GM12864 (cell line): ENCODE results near the gene ITPR1.

Experiments used
- DNase-seq: peaks from one replicate; pipeline ENCODE4 v3.0.0-alpha.2; 2011; ENCODE audit warnings: low read depth
- H3K4me3 ChIP-seq: 2 replicates; pipeline ENCODE4 v1.5.1; 2011; ENCODE audit warnings: mild to moderate bottlenecking, low read depth, low read length, control low read depth
- CTCF ChIP-seq: IDR thresholded peaks from 2 replicates; pipeline ENCODE4 v1.5.1; 2011; ENCODE audit warnings: low read depth, mild to moderate bottlenecking, moderate library complexity, low read length, control low read depth, inconsistent platforms; ENCODE audit errors: missing control alignments

The ITPR1 gene

GRCh38 chr3:4613366-4613765 is 120.2 kb downstream of the ITPR1 start:
- no peak for TF ChIP-seq CTCF
- no peak for DNase-seq
- H3K4me3 ChIP-seq, result no peak overlapping the region

DNA sequence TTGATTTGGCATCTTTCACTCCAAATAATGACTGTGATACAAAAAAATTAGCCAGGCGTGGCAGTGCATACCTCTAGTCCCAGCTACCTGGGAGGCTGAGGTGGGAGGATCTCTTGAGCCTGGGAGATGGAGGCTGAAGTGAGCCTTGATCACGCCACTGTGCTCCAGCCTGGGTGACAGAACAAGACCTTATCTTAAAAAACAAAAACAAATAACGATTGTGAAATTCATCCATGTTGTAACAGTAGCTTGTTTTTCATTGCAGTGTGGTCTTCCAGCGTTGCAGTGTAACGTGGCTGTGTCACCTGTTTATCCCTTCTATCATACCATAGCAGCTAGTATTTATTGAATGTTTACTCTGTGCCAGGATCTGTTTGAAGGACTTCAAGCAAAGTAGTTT is 120.9 kb downstream of the ITPR1 start:
- H3K4me3 ChIP-seq, result no peak overlapping the region
- no peak for TF ChIP-seq CTCF
- no peak for DNase-seq

DNA sequence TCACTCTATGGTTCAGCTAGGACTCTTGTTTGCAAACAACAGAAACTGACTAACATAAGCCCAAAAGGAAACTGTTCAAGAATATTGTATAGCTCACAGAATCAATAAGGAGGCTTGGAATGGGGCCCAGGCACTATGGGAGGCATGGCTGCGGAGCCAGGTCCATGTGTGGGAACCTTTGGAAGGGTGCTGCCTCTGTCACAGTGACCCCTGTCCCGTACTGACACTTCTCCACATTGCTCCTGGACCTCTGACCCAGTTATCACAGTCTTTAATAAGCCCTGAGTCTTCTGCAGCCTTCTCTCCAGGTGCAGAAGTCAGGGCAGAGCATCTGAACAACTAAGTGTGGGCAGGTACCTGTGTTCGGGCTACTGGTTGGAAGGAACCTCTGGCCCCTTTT is 121.8 kb downstream of the ITPR1 start:
- TF ChIP-seq CTCF, result no peak
- DNase-seq, result no peak

GRCh38 chr3:4615750-4616149 is 122.6 kb downstream of the ITPR1 start:
- no peak for DNase-seq
- no peak for TF ChIP-seq CTCF
- no peak overlapping the region for H3K4me3 ChIP-seq

More for the DNA sequence above, 121.8 kb downstream of the ITPR1 start:
- H3K4me3 ChIP-seq, result no peak overlapping the region

- H3K4me3 ChIP-seq, result no peak overlapping the region
- DNase-seq, result no peak
- TF ChIP-seq CTCF, result no peak
These were observed 130.4 kb downstream of the ITPR1 start for GRCh38 chr3:4623421-4623999.

DNA sequence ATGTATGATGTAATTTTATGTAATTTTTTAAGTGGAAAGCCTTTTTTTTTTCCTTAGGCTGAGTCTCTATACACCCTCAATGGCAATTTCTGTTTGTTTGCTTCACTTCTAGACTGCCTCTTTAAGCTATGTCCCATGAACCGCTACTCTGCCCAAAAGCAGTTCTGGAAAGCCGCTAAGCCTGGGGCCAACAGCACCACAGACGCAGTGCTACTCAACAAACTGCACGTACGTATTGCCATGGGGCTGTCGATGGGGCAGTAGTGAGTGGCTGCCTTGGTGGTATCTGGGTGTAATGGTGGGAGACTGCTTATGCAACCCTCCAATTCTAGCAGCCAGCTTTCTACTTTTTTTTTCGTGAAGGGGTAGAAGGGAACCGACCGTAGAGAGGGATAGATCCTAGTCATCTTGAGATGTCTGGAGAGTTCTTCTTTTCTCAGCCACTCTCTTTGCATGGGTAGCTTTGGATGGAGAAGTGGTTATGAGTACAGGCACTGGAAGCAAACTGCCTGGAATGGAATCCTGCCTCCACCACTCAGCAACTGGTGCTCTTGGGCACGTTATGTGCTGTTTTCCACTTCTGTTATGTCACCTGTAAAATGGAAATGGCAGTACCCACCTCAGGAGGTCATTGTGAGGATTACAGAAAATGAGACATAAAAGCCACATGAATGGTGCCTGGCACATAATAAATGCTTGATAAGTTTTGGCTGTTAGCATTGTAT is 134.7 kb downstream of the ITPR1 start:
- TF ChIP-seq CTCF, result no peak
- no peak for DNase-seq
- no peak overlapping the region for H3K4me3 ChIP-seq
